ENCODE results near the gene SOX4. TPM values are rescaled to one million over a fixed set of nuclear protein-coding genes. Genes with fewer than 3 reads are reported as not detected.
A peak's percentile ranks its signal among the peaks of the same experiment; 100 is the strongest.

The SOX4 gene
- polyA plus RNA-seq, 1 of the 3 experiments (the other 2 are of a cell fraction): 5.5 TPM

- peak overlapping the region; percentile 89 for H3K9ac ChIP-seq
- H3K27ac ChIP-seq (ENCODE audit: low read depth in 2 of 2, low read length in 1 of 2): peak overlapping the region; percentile 88 to 98
- POLR2A ChIA-PET: interaction anchor here (0.6 to 10.5 kb wide), 29 partner anchors 73 to 1852 kb away, joined by 3 to 173 read pairs (median 4); no protein-coding TSS in a partner anchor
- peaks cover 23 to 28% of the 10 kb centered on the region in 2 experiments for H3K36me3 ChIP-seq (replicated peaks in 1 of 2; ENCODE audit: control insufficient read depth in 1 of 2, insufficient read depth in 2 of 2, low read length in 1 of 2)
- peaks cover 21% of the 10 kb centered on the region; the same call in 1 of the 2 replicates for H4K20me1 ChIP-seq (ENCODE audit: insufficient read depth)
- no peaks in the 10 kb centered on the region for H3K9me3 ChIP-seq
- peak; percentile 59 for DNase-seq
- no peaks in the 10 kb centered on the region for H3K9me2 ChIP-seq
- H3K4me2 ChIP-seq: peak overlapping the region; percentile 84
- TF ChIP-seq MAX (IDR thresholded peaks at IDR 0.05; ENCODE audit: low read depth) (peak; percentile 81), POLR2AphosphoS5 (IDR thresholded peaks at IDR 0.05; ENCODE audit: low read depth, low read length) (peak; percentile 38), EZH2phosphoT487 (IDR thresholded peaks at IDR 0.05; ENCODE audit: borderline replicate concordance, low read depth) (no peak), SMC3 (IDR thresholded peaks at IDR 0.05; ENCODE audit: low read depth, low read length) (no peak), JUND (IDR thresholded peaks at IDR 0.05) (no peak), CHD2 (IDR thresholded peaks at IDR 0.05; ENCODE audit: low read length, partially characterized antibody) (no peak), NRF1 (IDR thresholded peaks at IDR 0.05; ENCODE audit: low read depth, low read length) (no peak), REST (IDR thresholded peaks at IDR 0.05; ENCODE audit: low read depth, low read length) (no peak), SIN3A (IDR thresholded peaks at IDR 0.05; ENCODE audit: borderline replicate concordance, low read depth, low read length) (no peak), NFIC (IDR thresholded peaks at IDR 0.05; ENCODE audit: borderline replicate concordance) (no peak), USF2 (IDR thresholded peaks at IDR 0.05; ENCODE audit: borderline replicate concordance, low read depth, low read length) (no peak), RAD21 (IDR thresholded peaks at IDR 0.05; ENCODE audit: low read length) (no peak), TAF1 (IDR thresholded peaks at IDR 0.05; ENCODE audit: borderline replicate concordance, low read depth, low read length) (peak; percentile 26; the same call in 1 of the 2 replicates), ELF1 (IDR thresholded peaks at IDR 0.05) (no peak), MXI1 (IDR thresholded peaks at IDR 0.05; ENCODE audit: low read depth, low read length) (peak; percentile 41; the same call in 1 of the 2 replicates), GATA2 (CRISPR knock-in tag; IDR thresholded peaks at IDR 0.05) (no peak), TEAD4 (IDR thresholded peaks at IDR 0.05; ENCODE audit: borderline replicate concordance, insufficient read depth) (0 out of 2 replicates have a peak, but pooled peaks have one; percentile 1), TCF12 (IDR thresholded peaks at IDR 0.05) (no peak), RXRA (IDR thresholded peaks at IDR 0.05; ENCODE audit: borderline replicate concordance, low read depth) (no peak), FOXM1 (IDR thresholded peaks at IDR 0.05; ENCODE audit: low read depth) (no peak), EP300 (IDR thresholded peaks at IDR 0.05; ENCODE audit: borderline replicate concordance in 1 of 2, low read depth in 1 of 2, low read length in 1 of 2) (no peak), GABPA (IDR thresholded peaks at IDR 0.05; ENCODE audit: low read depth) (no peak), FOSL2 (IDR thresholded peaks at IDR 0.05; ENCODE audit: borderline replicate concordance, low read depth) (no peak), YY1 (IDR thresholded peaks at IDR 0.05; ENCODE audit: low read depth) (no peak)
- TF ChIP-seq, protein P1, sequence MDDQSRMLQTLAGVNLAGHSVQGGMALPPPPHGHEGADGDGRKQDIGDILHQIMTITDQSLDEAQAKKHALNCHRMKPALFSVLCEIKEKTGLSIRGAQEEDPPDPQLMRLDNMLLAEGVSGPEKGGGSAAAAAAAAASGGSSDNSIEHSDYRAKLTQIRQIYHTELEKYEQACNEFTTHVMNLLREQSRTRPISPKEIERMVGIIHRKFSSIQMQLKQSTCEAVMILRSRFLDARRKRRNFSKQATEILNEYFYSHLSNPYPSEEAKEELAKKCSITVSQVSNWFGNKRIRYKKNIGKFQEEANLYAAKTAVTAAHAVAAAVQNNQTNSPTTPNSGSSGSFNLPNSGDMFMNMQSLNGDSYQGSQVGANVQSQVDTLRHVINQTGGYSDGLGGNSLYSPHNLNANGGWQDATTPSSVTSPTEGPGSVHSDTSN (IDR thresholded peaks at IDR 0.05): no peak; the same call in 1 of the 2 replicates
- TF ChIP-seq, protein P2, sequence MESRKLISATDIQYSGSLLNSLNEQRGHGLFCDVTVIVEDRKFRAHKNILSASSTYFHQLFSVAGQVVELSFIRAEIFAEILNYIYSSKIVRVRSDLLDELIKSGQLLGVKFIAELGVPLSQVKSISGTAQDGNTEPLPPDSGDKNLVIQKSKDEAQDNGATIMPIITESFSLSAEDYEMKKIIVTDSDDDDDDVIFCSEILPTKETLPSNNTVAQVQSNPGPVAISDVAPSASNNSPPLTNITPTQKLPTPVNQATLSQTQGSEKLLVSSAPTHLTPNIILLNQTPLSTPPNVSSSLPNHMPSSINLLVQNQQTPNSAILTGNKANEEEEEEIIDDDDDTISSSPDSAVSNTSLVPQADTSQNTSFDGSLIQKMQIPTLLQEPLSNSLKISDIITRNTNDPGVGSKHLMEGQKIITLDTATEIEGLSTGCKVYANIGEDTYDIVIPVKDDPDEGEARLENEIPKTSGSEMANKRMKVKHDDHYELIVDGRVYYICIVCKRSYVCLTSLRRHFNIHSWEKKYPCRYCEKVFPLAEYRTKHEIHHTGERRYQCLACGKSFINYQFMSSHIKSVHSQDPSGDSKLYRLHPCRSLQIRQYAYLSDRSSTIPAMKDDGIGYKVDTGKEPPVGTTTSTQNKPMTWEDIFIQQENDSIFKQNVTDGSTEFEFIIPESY (IDR thresholded peaks at IDR 0.05; ENCODE audit: borderline replicate concordance, low read depth): no peak
- H3K4me1 ChIP-seq (ENCODE audit: control insufficient read depth in 1 of 2, insufficient read depth in 2 of 2, low read depth in 1 of 2, low read length in 1 of 2): peaks cover 11 to 18% of the 10 kb centered on the region in 2 experiments
- CTCF ChIA-PET: interaction anchor here (0.6 to 7.3 kb wide), 6 partner anchors 402 to 805 kb away, joined by 3 to 64 read pairs (median 3); no protein-coding TSS in a partner anchor
- H3F3A ChIP-seq (replicated peaks; ENCODE audit: insufficient read depth): peaks cover 30% of the 10 kb centered on the region
- H3K4me3 ChIP-seq (ENCODE audit: low read depth in 2 of 2, low read length in 1 of 2): peak overlapping the region; percentile 81 to 95
- 2% methylated on average over 18 of the region's 112 CpGs for WGBS (ENCODE audit: low lambda C conversion rate)
- H3K79me2 ChIP-seq (ENCODE audit: insufficient read depth): peaks cover 57% of the 10 kb centered on the region
- H3K27me3 ChIP-seq (ENCODE audit: insufficient read depth): no peaks in the 10 kb centered on the region
- H2AFZ ChIP-seq (ENCODE audit: low read depth): peak overlapping the region; percentile 63
These were observed 1.1 kb downstream of the SOX4 start for GRCh38 chr6:21594416-21595281.
